Neuronal stem cell (in vitro differentiated cells): ENCODE data around the gene ZNF606.

ENCODE experiments used
- DNase-seq: peaks from one replicate; pipeline ENCODE4 v3.0.0-alpha.2; 2013; ENCODE audit warnings: low spot score
- H2AFZ ChIP-seq: one replicate; pipeline ENCODE4 v1.6.1; 2013; ENCODE audit warnings: mild to moderate bottlenecking, low read length, inconsistent platforms
- H2AK5ac ChIP-seq: 2 replicates; pipeline ENCODE4 v1.6.1; 2013; ENCODE audit warnings: low read depth, mild to moderate bottlenecking, inconsistent platforms, low read length, moderate library complexity, mixed read lengths
- H2BK120ac ChIP-seq: 2 replicates; pipeline ENCODE4 v1.6.1; 2013; ENCODE audit warnings: low read depth, mild to moderate bottlenecking, inconsistent platforms, low read length, moderate library complexity, mixed read lengths
- H2BK12ac ChIP-seq: one replicate; pipeline ENCODE4 v1.6.1; 2013; ENCODE audit warnings: low read length, inconsistent platforms
- H2BK15ac ChIP-seq: 2 replicates; pipeline ENCODE4 v1.6.1; 2013; ENCODE audit warnings: mild to moderate bottlenecking, low read length, inconsistent platforms, mixed read lengths
- H2BK5ac ChIP-seq: one replicate; pipeline ENCODE4 v1.6.1; 2013; ENCODE audit warnings: inconsistent platforms, mild to moderate bottlenecking, low read length, moderate library complexity
- H3K14ac ChIP-seq: one replicate; pipeline ENCODE4 v1.6.1; 2013; ENCODE audit warnings: low read length, inconsistent platforms
- H3K18ac ChIP-seq: 2 replicates; pipeline ENCODE4 v1.6.1; 2013; ENCODE audit warnings: low read length, inconsistent platforms
- H3K23ac ChIP-seq: 2 replicates; pipeline ENCODE4 v1.6.1; 2013; ENCODE audit warnings: low read depth, mild to moderate bottlenecking, mixed read lengths, low read length, inconsistent platforms; ENCODE audit not compliant: poor library complexity
- H3K27ac ChIP-seq: replicated peaks from 3 replicates; pipeline ENCODE4 v1.5.1; 2013; ENCODE audit warnings: low read length, inconsistent platforms
- H3K27me3 ChIP-seq, 3 experiments: 2 replicates each; pipeline ENCODE4 v1.6.1; 2013; ENCODE audit warnings: low read length in 3 of 3, mild to moderate bottlenecking in 2 of 3, inconsistent platforms in 1 of 3, low read depth in 1 of 3, mixed read lengths in 1 of 3, moderate library complexity in 1 of 3; ENCODE audit not compliant: control insufficient read depth in 3 of 3, insufficient read depth in 3 of 3
- H3K36me3 ChIP-seq, 2 donors: replicated peaks in 1 of 2; 2 replicates each; pipeline ENCODE4 v1.6.1; 2013; ENCODE audit warnings: low read length in 2 of 2; ENCODE audit not compliant: control insufficient read depth in 2 of 2, insufficient read depth in 2 of 2
- H3K4ac ChIP-seq: 2 replicates; pipeline ENCODE4 v1.6.1; 2013; ENCODE audit warnings: inconsistent platforms, mild to moderate bottlenecking, low read length, moderate library complexity
- H3K4me1 ChIP-seq, 2 donors: 1 replicate in 1 of 2; 2 replicates in 1 of 2; pipeline ENCODE4 v1.6.1; 2013; ENCODE audit warnings: low read length in 2 of 2, low read depth in 1 of 2; ENCODE audit not compliant: control insufficient read depth in 2 of 2, insufficient read depth in 1 of 2
- H3K4me2 ChIP-seq: one replicate; pipeline ENCODE4 v1.6.1; 2013; ENCODE audit warnings: mild to moderate bottlenecking, low read length, inconsistent platforms; ENCODE audit not compliant: insufficient read depth, poor library complexity, severe bottlenecking
- H3K4me3 ChIP-seq, 2 donors: 2 replicates each; pipeline ENCODE4 v1.5.1; 2013; ENCODE audit warnings: low read length in 2 of 2, mild to moderate bottlenecking in 2 of 2, inconsistent platforms in 1 of 2, moderate library complexity in 1 of 2
- H3K79me1 ChIP-seq: one replicate; pipeline ENCODE4 v1.6.1; 2013; ENCODE audit warnings: low read depth, mild to moderate bottlenecking, inconsistent platforms, low read length, moderate library complexity
- H3K9ac ChIP-seq: one replicate; pipeline ENCODE4 v1.6.1; 2013; ENCODE audit warnings: mild to moderate bottlenecking, low read depth, low read length, inconsistent platforms; ENCODE audit not compliant: poor library complexity
- H3K9me3 ChIP-seq, 2 donors: replicated peaks in 1 of 2; 2 replicates each; pipeline versions ENCODE3 to v1.6.1; 2013; ENCODE audit warnings: low read length in 2 of 2, mild to moderate bottlenecking in 2 of 2, inconsistent platforms in 1 of 2, low read depth in 1 of 2, mixed read lengths in 1 of 2, moderate library complexity in 1 of 2; ENCODE audit not compliant: control insufficient read depth in 2 of 2, insufficient read depth in 1 of 2
- H4K8ac ChIP-seq: one replicate; pipeline ENCODE4 v1.6.1; 2013; ENCODE audit warnings: low read depth, mild to moderate bottlenecking, inconsistent platforms, low read length, moderate library complexity
- H4K91ac ChIP-seq: one replicate; pipeline ENCODE4 v1.6.1; 2013; ENCODE audit warnings: low read length, low read depth, mild to moderate bottlenecking, inconsistent platforms; ENCODE audit not compliant: poor library complexity
- WGBS, 2 donors: extraction: QIAGEN DNeasy Blood & Tissue Kit; methylation state at CpG; one replicate each; pipeline ENCODE4 v1.1.7; 2013; ENCODE audit warnings: missing lambda C conversion rate in 2 of 2, mixed read lengths in 1 of 2; ENCODE audit not compliant: insufficient read length in 2 of 2, insufficient replicate concordance in 1 of 2; ENCODE audit errors: extremely low coverage in 2 of 2; 5-methylcytosine and 5-hydroxymethylcytosine counted together

The ZNF606 gene

GRCh38 chr19:58021541-58022282 lies 19.1 kb upstream of the ZNF606 start:
- H3K14ac ChIP-seq = no peak overlapping the region
- H3K4ac ChIP-seq = no peak overlapping the region
- no peaks in the 10 kb centered on the region for H3K36me3 ChIP-seq
- no CpG with 5 or more reads among the region's 30 CpGs for WGBS, 2 donors
- no peaks in the 10 kb centered on the region for H3K79me1 ChIP-seq
- H4K8ac ChIP-seq = no peak overlapping the region
- DNase-seq = peak; percentile 33
- H3K23ac ChIP-seq = no peak overlapping the region
- no peak overlapping the region for H3K18ac ChIP-seq
- no peaks in the 10 kb centered on the region for H3K4me1 ChIP-seq
- peak overlapping the region; percentile 59 for H2AFZ ChIP-seq
- H3K4me2 ChIP-seq = no peak overlapping the region
- no peak overlapping the region for H3K4me3 ChIP-seq
- H2AK5ac ChIP-seq = no peak overlapping the region
- H4K91ac ChIP-seq = no peak overlapping the region
- no peak overlapping the region for H3K27ac ChIP-seq
- H3K27me3 ChIP-seq = no peaks in the 10 kb centered on the region
- peaks cover 25 to 30% of the 10 kb centered on the region in 2 donors for H3K9me3 ChIP-seq
- no peak overlapping the region for H2BK5ac ChIP-seq
- H3K9ac ChIP-seq = no peak overlapping the region
- H2BK12ac ChIP-seq = no peak overlapping the region
- no peak overlapping the region for H2BK120ac ChIP-seq
- no peak overlapping the region for H2BK15ac ChIP-seq

- Histone ChIP-seq H3K4me3 (peak overlapping the region in 1 of 2 donors; percentile 10), H3K9me3 (peaks cover 25 to 30% of the 10 kb centered on the region in 2 donors), H2BK120ac (no peak overlapping the region), H3K4me1 (no peaks in the 10 kb centered on the region), H2BK15ac (no peak overlapping the region), H3K79me1 (no peaks in the 10 kb centered on the region), H3K14ac (no peak overlapping the region), H3K27me3 (no peaks in the 10 kb centered on the region), H3K4ac (no peak overlapping the region), H2BK5ac (no peak overlapping the region), H3K9ac (no peak overlapping the region), H3K4me2 (no peak overlapping the region), H2AK5ac (no peak overlapping the region), H3K36me3 (no peaks in the 10 kb centered on the region), H3K18ac (no peak overlapping the region), H3K23ac (no peak overlapping the region), H4K91ac (no peak overlapping the region), H2BK12ac (no peak overlapping the region), H2AFZ (no peak overlapping the region), H4K8ac (no peak overlapping the region), H3K27ac (no peak overlapping the region)
- WGBS, 2 donors = no CpG with 5 or more reads among the region's 7 CpGs
- no peak for DNase-seq
Observed at GRCh38 chr19:58020129-58020528, 17.5 kb upstream of the ZNF606 start.

- H2BK15ac ChIP-seq = no peak overlapping the region
- peaks cover 1% of the 10 kb centered on the region for H3K79me1 ChIP-seq
- no peak overlapping the region for H4K8ac ChIP-seq
- H2BK12ac ChIP-seq = no peak overlapping the region
- H2BK120ac ChIP-seq = no peak overlapping the region
- H3K4me3 ChIP-seq = no peak overlapping the region
- H3K9me3 ChIP-seq = peaks cover 28 to 52% of the 10 kb centered on the region in 2 donors
- no peak overlapping the region for H3K23ac ChIP-seq
- H3K9ac ChIP-seq = no peak overlapping the region
- no peak overlapping the region for H3K4me2 ChIP-seq
- no peak for DNase-seq
- no peaks in the 10 kb centered on the region for H3K4me1 ChIP-seq
- no peak overlapping the region for H2AFZ ChIP-seq
- no peak overlapping the region for H3K4ac ChIP-seq
- H2BK5ac ChIP-seq = no peak overlapping the region
- H3K36me3 ChIP-seq = peaks cover 8 to 10% of the 10 kb centered on the region in 2 donors
- WGBS, 2 donors = no CpG with 5 or more reads among the region's 5 CpGs
- H2AK5ac ChIP-seq = no peak overlapping the region
- no peak overlapping the region for H3K18ac ChIP-seq
- H4K91ac ChIP-seq = no peak overlapping the region
- H3K14ac ChIP-seq = no peak overlapping the region
- no peaks in the 10 kb centered on the region for H3K27me3 ChIP-seq
- H3K27ac ChIP-seq = no peak overlapping the region
Observed at GRCh38 chr19:58014141-58014540, 11.5 kb upstream of the ZNF606 start.

GRCh38 chr19:58010507-58010906 lies 7.9 kb upstream of the ZNF606 start:
- peaks cover 3% of the 10 kb centered on the region for H3K79me1 ChIP-seq
- no peak overlapping the region for H4K8ac ChIP-seq
- no peak overlapping the region for H3K14ac ChIP-seq
- no peak overlapping the region for H2BK12ac ChIP-seq
- H3K36me3 ChIP-seq = peaks cover 19 to 31% of the 10 kb centered on the region in 2 donors
- H3K4me3 ChIP-seq = no peak overlapping the region
- H2BK5ac ChIP-seq = no peak overlapping the region
- H2AK5ac ChIP-seq = no peak overlapping the region
- H3K9ac ChIP-seq = no peak overlapping the region
- no peak overlapping the region for H3K4me2 ChIP-seq
- no peak overlapping the region for H2BK120ac ChIP-seq
- no peak for DNase-seq
- H3K23ac ChIP-seq = no peak overlapping the region
- no peak overlapping the region for H3K4ac ChIP-seq
- H2BK15ac ChIP-seq = no peak overlapping the region
- H3K9me3 ChIP-seq = peaks cover 38 to 79% of the 10 kb centered on the region in 2 donors
- H4K91ac ChIP-seq = no peak overlapping the region
- no peak overlapping the region for H3K18ac ChIP-seq
- no peaks in the 10 kb centered on the region for H3K27me3 ChIP-seq
- no CpG with 5 or more reads among the region's 22 CpGs for WGBS, 2 donors
- H3K4me1 ChIP-seq = no peaks in the 10 kb centered on the region
- no peak overlapping the region for H3K27ac ChIP-seq
- H2AFZ ChIP-seq = no peak overlapping the region
